DMS114 treated with DMSO at 0.1 percent for 48 hours (cell line): Measurements from ENCODE around the gene OR8H3.
"Not testable (repeated sequence)": the region's sequence is repeated elsewhere in the genome, so short reads cannot be mapped to it uniquely, and the experiment has no call there.

Experiments used
- DNase-seq: peaks from one replicate; lab custom pipeline; 2025; ENCODE audit not compliant: unreplicated experiment; lab: John Stamatoyannopoulos, UW

Gene OR8H3

GRCh38 chr11:56122073-56122472 is at the start of gene OR8H3:
Gene OR8H3 (plus strand): TSS chr11:56122373. CDS start chr11:56122373, 0 bp downstream.
- DNase-seq, result no peak

- no peak for DNase-seq
Observed at GRCh38 chr11:56089697-56090096, 32.5 kb upstream of the OR8H3 start.

- DNase-seq, result no peak
Observed at GRCh38 chr11:56093008-56093407, 29.2 kb upstream of the OR8H3 start, which contains the start of gene OR8I2. Gene OR8I2 (plus strand): TSS chr11:56093308. CDS start chr11:56093308, 0 bp downstream.

GRCh38 chr11:56103210-56103737 is 18.9 kb upstream of the OR8H3 start, which contains the start of gene OR8H2:
Gene OR8H2 (plus strand): TSS chr11:56103687. CDS start chr11:56105043, 1,356 bp downstream.
- no peak for DNase-seq

- no peak for DNase-seq
Observed at GRCh38 chr11:56140151-56140661, 18.0 kb downstream of the OR8H3 start, which contains the start of gene OR8J3. Gene OR8J3 (minus strand): TSS chr11:56140201. CDS start chr11:56137718, 2,483 bp downstream.

- not testable (repeated sequence) for DNase-seq
Observed at GRCh38 chr11:56143681-56144080, 21.5 kb downstream of the OR8H3 start.

GRCh38 chr11:56151376-56151775 is 29.2 kb downstream of the OR8H3 start:
- no peak for DNase-seq

GRCh38 chr11:56152333-56152732 is 30.2 kb downstream of the OR8H3 start:
- no peak for DNase-seq

GRCh38 chr11:56160217-56160616 is 38.0 kb downstream of the OR8H3 start, which contains the start of gene OR8K5:
Gene OR8K5 (minus strand): TSS chr11:56160317. CDS start chr11:56160317, 0 bp downstream.
- no peak for DNase-seq

GRCh38 chr11:56163804-56164203 is 41.6 kb downstream of the OR8H3 start:
- no peak for DNase-seq

GRCh38 chr11:56172256-56172830 is 50.2 kb downstream of the OR8H3 start:
- no peak for DNase-seq
